ENCODE results near the gene PRKCA. TPM values are rescaled to one million over a fixed set of nuclear protein-coding genes. Genes with fewer than 3 reads are reported as not detected.

Gene PRKCA
- total RNA-seq, 2 donors from 2014 or later = 8.3 to 26.5 TPM

GRCh38 chr17:66842505-66842904, 540.1 kb downstream of the PRKCA start:
- H3K36me3 ChIP-seq = no peaks in the 10 kb centered on the region
- no peaks in the 10 kb centered on the region for H3K9me3 ChIP-seq
- no peak overlapping the region for H3K4me3 ChIP-seq
- no peaks in the 10 kb centered on the region for H3K4me1 ChIP-seq (replicated peaks)
- WGBS = 91% methylated on average over 5 of the region's 5 CpGs
- intact Hi-C loops (cut with DNase I) = no loop called here
- no peak for DNase-seq (ENCODE audit: low spot score)
- no peak overlapping the region for H3K27ac ChIP-seq
- no peaks in the 10 kb centered on the region for H3K27me3 ChIP-seq (replicated peaks; ENCODE audit: insufficient read depth)
- TF ChIP-seq CTCF (IDR thresholded peaks at IDR 0.05) (no peak), POLR2A (IDR thresholded peaks at IDR 0.05) (no peak)

GRCh38 chr17:66842959-66843358, 540.5 kb downstream of the PRKCA start:
- Histone ChIP-seq H3K4me3 (no peak overlapping the region), H3K9me3 (no peaks in the 10 kb centered on the region), H3K36me3 (no peaks in the 10 kb centered on the region), H3K4me1 (replicated peaks) (no peaks in the 10 kb centered on the region), H3K27ac (no peak overlapping the region), H3K27me3 (replicated peaks; ENCODE audit: insufficient read depth) (no peaks in the 10 kb centered on the region)
- 97% methylated on average over 3 of the region's 3 CpGs for WGBS
- intact Hi-C loops (cut with DNase I) = no loop called here
- no peak for DNase-seq (ENCODE audit: low spot score)
- TF ChIP-seq POLR2AphosphoS5 (IDR thresholded peaks at IDR 0.05) = no peak
- no peak for TF ChIP-seq CTCF (IDR thresholded peaks at IDR 0.05)
- no peak for TF ChIP-seq POLR2A (IDR thresholded peaks at IDR 0.05)

GRCh38 chr17:66843627-66844026, 541.2 kb downstream of the PRKCA start:
- H3K9me3 ChIP-seq = no peaks in the 10 kb centered on the region
- no peaks in the 10 kb centered on the region for H3K27me3 ChIP-seq (replicated peaks; ENCODE audit: insufficient read depth)
- intact Hi-C loops (cut with DNase I) = no loop called here
- TF ChIP-seq CTCF (IDR thresholded peaks at IDR 0.05) = no peak
- TF ChIP-seq POLR2AphosphoS5 (IDR thresholded peaks at IDR 0.05) = no peak
- TF ChIP-seq POLR2A (IDR thresholded peaks at IDR 0.05) = no peak
- no peak overlapping the region for H3K27ac ChIP-seq
- H3K4me3 ChIP-seq = no peak overlapping the region
- DNase-seq (ENCODE audit: low spot score) = no peak
- H3K36me3 ChIP-seq = no peaks in the 10 kb centered on the region
- H3K4me1 ChIP-seq (replicated peaks) = no peaks in the 10 kb centered on the region
- WGBS = 64% methylated on average over 4 of the region's 4 CpGs

GRCh38 chr17:66847704-66848103, 545.3 kb downstream of the PRKCA start:
- DNase-seq (ENCODE audit: low spot score) = no peak

More at GRCh38 chr17:66847704-66848103, 545.3 kb downstream of the PRKCA start:
- H3K27me3 ChIP-seq (replicated peaks; ENCODE audit: insufficient read depth) = no peaks in the 10 kb centered on the region
- no peaks in the 10 kb centered on the region for H3K36me3 ChIP-seq
- H3K27ac ChIP-seq = no peak overlapping the region
- 76% methylated on average over 3 of the region's 3 CpGs for WGBS
- no peaks in the 10 kb centered on the region for H3K4me1 ChIP-seq (replicated peaks)
- TF ChIP-seq CTCF (IDR thresholded peaks at IDR 0.05) (no peak), POLR2A (IDR thresholded peaks at IDR 0.05) (no peak), POLR2AphosphoS5 (IDR thresholded peaks at IDR 0.05) (no peak)
- no peak overlapping the region for H3K4me3 ChIP-seq
- no peaks in the 10 kb centered on the region for H3K9me3 ChIP-seq
- intact Hi-C loops (cut with DNase I) = no loop called here

All from prostate gland (tissue), 2 donors.